ENCODE measurements around the gene ATCAY.

GRCh38 chr19:3831601-3832000 is 48.9 kb upstream of the ATCAY start:
- TF ChIP-seq CTCF (IDR thresholded peaks at IDR 0.05) (no peak), POLR2AphosphoS5 (IDR thresholded peaks at IDR 0.05) (no peak), EP300 (IDR thresholded peaks at IDR 0.05) (no peak), POLR2A (IDR thresholded peaks at IDR 0.05) (no peak)

Data from suprapubic skin (tissue), 4 donors.